ENCODE results near the gene GNAI1. TPM values are rescaled to one million over a fixed set of nuclear protein-coding genes. Genes with fewer than 3 reads are reported as not detected.
"Not testable (repeated sequence)": the region's sequence is repeated elsewhere in the genome, so short reads cannot be mapped to it uniquely, and the experiment has no call there.

The GNAI1 gene
- total RNA-seq, 2 experiments from 2014 or later = 1.1 TPM; not detected in 1

DNA sequence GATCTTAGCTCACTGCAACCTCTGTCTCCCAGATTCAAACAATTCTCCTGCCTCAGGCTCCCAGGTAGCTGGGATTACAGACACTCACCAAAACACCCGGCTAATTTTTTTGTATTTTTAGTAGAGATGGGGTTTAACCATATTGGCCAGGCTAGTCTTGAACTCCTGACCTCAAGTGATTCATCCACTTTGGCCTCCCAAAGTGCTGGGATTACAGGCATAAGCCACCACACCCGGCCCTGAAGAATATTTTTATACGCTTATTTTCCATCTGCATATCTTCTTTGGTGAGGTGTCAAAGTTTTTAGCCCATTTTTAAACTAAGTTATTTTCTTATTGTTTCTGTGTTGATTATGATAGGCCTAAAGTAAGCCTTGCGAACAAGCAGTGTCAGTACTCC is 23.1 kb downstream of the GNAI1 start:
- H3K27me3 Mint-ChIP-seq; H3K36me3 Mint-ChIP-seq; ATAC-seq; DNase-seq; CTCF ChIA-PET; H3K9me3 Mint-ChIP-seq (ENCODE audit: low read depth); H3K4me3 Mint-ChIP-seq; H3K27ac Mint-ChIP-seq; H3K4me1 Mint-ChIP-seq: not testable (repeated sequence)

DNA sequence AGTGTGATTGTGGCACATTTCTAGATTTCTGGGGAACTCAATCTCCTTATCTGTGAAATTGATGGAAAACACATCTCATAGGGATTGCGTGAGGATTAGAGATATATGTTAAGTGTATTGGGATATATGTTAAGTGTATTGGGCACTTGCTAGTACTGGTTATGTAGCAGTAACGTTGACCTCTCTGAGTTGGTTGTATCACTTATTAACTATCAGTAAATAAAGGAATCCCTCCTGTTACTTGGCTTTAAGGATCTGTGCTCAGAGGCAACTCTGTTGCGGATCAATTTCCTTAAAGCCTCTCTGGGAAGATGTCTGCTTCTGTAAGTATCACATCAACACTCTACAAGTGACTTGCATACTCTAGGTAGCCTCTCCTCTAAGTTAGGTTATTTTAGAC is 25.2 kb downstream of the GNAI1 start:
- peaks cover 4% of the 10 kb centered on the region for H3K9me3 Mint-ChIP-seq (ENCODE audit: low read depth)

DNA sequence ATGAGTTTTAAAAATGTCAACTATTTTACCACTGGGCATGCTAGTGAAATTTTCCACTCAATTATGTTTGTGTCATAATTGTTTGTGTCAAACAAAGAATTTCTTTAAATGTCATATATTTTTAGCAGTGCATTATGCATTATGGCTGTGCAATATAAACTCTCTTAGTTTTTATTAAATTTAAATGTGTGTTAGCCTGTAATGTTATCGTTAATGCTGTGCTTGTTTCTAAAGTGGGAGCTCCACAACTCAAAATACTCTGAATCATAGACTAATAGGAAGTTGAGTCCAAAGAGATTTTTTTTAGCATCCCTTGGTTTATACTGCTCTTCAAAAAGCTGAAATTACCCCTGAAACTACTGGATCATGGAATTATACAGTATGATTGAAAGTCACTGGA is 26.8 kb downstream of the GNAI1 start:
- Mint-ChIP-seq H3K27me3 (no peaks in the 10 kb centered on the region), H3K27ac (no peak overlapping the region), H3K36me3 (no peaks in the 10 kb centered on the region), H3K4me1 (no peaks in the 10 kb centered on the region), H3K9me3 (ENCODE audit: low read depth) (peaks cover 4% of the 10 kb centered on the region), H3K4me3 (no peak overlapping the region)
- CTCF ChIA-PET = no interaction called here
- ATAC-seq (no peak), DNase-seq (no peak)

More for the DNA sequence above, 25.2 kb downstream of the GNAI1 start:
- DNase-seq (no peak), ATAC-seq (no peak)
- no peaks in the 10 kb centered on the region for H3K36me3 Mint-ChIP-seq
- H3K4me3 Mint-ChIP-seq = no peak overlapping the region
- H3K4me1 Mint-ChIP-seq = no peaks in the 10 kb centered on the region
- no peaks in the 10 kb centered on the region for H3K27me3 Mint-ChIP-seq
- H3K27ac Mint-ChIP-seq = no peak overlapping the region
- CTCF ChIA-PET = no interaction called here

DNA sequence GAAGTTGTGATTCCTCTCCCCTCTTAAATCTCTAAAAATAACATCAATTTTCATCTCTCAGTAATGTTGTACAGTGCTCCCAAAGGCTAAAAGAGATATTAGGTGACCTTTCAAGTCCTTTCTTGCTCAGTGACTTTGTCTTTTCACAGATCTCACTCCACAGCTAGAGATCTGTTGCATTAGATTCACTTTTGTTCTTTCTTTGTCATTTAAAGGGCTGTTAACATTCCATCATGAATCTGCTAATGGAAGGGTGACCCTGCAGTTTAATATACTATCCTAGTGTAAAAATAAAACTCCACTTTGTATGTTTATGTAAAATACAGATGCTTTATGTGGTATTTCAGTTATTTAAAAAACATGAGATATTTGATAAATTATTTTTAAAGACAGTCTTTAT is 30.5 kb downstream of the GNAI1 start:
- Mint-ChIP-seq H3K27ac (no peak overlapping the region), H3K4me1 (no peaks in the 10 kb centered on the region), H3K27me3 (no peaks in the 10 kb centered on the region), H3K4me3 (no peak overlapping the region), H3K9me3 (ENCODE audit: low read depth) (no peaks in the 10 kb centered on the region), H3K36me3 (no peaks in the 10 kb centered on the region)
- CTCF ChIA-PET = no interaction called here
- DNase-seq = no peak
- ATAC-seq = no peak

DNA sequence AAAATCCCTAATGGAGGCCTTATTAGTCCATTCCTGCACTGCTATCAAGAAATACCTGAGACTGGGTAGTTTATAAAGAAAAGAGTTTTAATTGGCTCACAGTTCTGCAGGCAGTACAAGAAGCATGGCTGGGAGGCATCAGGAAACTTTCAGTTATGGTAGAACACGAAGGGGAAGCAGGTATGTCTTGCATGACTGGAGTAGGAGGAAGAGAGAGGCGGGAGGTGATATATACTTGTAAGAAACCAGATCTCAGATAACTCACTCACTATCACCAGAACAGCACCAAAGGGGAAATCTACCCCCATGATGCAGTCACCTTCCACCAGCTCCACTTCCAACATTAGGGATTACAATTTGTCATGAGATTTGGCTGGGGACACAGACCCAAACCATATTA is 35.8 kb downstream of the GNAI1 start:
- DNase-seq (no peak), ATAC-seq (no peak)
- no peaks in the 10 kb centered on the region for H3K36me3 Mint-ChIP-seq
- CTCF ChIA-PET = no interaction called here
- H3K4me3 Mint-ChIP-seq = no peak overlapping the region
- H3K27ac Mint-ChIP-seq = no peak overlapping the region
- no peaks in the 10 kb centered on the region for H3K27me3 Mint-ChIP-seq
- H3K9me3 Mint-ChIP-seq (ENCODE audit: low read depth) = peaks cover 5% of the 10 kb centered on the region
- H3K4me1 Mint-ChIP-seq = no peaks in the 10 kb centered on the region

DNA sequence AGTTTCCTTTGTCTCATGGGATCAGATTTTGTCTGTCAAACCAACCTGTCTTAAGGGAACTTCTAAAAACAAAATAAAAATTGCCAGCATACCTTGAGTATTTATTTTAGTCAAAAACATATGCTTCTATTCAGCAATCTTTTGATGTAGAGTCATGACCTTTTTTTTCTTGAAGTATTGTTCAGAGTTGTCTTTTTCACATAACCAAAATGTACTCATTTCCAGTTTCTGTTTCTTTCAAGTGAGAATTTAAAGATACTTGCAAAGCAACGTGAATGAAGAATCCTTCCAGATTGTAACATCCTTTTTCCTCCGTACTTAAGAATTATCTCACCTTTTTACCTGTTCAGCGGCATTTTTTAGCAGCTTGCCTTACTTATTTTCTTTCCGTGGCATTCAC is 37.8 kb downstream of the GNAI1 start:
- H3K36me3 Mint-ChIP-seq = no peaks in the 10 kb centered on the region
- H3K9me3 Mint-ChIP-seq (ENCODE audit: low read depth) = peaks cover 5% of the 10 kb centered on the region
- ATAC-seq (no peak), DNase-seq (no peak)
- H3K27me3 Mint-ChIP-seq = no peaks in the 10 kb centered on the region
- H3K4me3 Mint-ChIP-seq = no peak overlapping the region
- CTCF ChIA-PET = no interaction called here
- H3K4me1 Mint-ChIP-seq = no peaks in the 10 kb centered on the region
- H3K27ac Mint-ChIP-seq = no peak overlapping the region

DNA sequence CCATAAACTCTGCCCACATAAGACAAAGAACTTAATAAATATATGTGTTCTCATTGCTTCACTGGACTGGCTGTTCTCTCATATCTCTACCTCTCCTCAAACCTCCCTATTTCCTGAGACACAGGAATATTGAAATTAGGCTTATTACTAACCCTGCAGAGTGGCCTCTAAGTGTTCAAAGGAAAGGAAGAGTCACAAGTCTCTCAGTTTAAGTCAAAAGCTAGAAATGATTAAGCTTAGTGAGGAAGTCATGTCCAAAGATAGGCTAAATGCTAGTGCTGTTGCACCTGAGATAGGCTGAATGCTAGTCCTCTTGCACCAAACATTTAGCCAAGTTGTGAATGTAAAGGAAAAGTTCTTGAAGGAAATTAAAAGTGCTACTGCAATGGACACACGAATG is 41.1 kb downstream of the GNAI1 start:
- peaks cover 5% of the 10 kb centered on the region for H3K9me3 Mint-ChIP-seq (ENCODE audit: low read depth)
- CTCF ChIA-PET = no interaction called here
- DNase-seq (no peak), ATAC-seq (no peak)
- H3K4me3 Mint-ChIP-seq = no peak overlapping the region
- no peaks in the 10 kb centered on the region for H3K36me3 Mint-ChIP-seq
- H3K27ac Mint-ChIP-seq = no peak overlapping the region
- H3K4me1 Mint-ChIP-seq = no peaks in the 10 kb centered on the region
- no peaks in the 10 kb centered on the region for H3K27me3 Mint-ChIP-seq

DNA sequence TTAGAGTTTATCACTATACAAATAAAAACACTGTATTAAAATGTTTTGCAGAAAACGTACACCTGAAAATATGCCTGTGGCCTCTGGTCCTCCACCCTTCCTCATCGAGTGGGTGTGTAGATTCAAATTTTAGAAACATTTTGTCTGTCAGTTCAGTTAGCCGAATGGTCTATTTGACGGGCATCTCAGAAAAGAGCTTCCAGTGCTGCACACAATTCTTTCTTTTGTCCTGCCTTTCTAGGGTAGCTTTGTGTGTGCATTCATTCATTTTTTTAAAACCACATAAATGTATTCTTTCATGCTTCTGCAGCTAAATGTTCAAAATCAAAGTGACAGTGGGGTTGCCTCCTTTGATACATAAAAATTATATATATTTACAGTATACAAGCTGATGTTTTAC is 46.8 kb downstream of the GNAI1 start:
- no peak for ATAC-seq
- no peak overlapping the region for H3K4me3 Mint-ChIP-seq
- peaks cover 7% of the 10 kb centered on the region for H3K9me3 Mint-ChIP-seq (ENCODE audit: low read depth)
- no peaks in the 10 kb centered on the region for H3K4me1 Mint-ChIP-seq
- no peak for DNase-seq
- no peaks in the 10 kb centered on the region for H3K27me3 Mint-ChIP-seq
- H3K36me3 Mint-ChIP-seq = no peaks in the 10 kb centered on the region
- CTCF ChIA-PET = no interaction called here
- no peak overlapping the region for H3K27ac Mint-ChIP-seq

DNA sequence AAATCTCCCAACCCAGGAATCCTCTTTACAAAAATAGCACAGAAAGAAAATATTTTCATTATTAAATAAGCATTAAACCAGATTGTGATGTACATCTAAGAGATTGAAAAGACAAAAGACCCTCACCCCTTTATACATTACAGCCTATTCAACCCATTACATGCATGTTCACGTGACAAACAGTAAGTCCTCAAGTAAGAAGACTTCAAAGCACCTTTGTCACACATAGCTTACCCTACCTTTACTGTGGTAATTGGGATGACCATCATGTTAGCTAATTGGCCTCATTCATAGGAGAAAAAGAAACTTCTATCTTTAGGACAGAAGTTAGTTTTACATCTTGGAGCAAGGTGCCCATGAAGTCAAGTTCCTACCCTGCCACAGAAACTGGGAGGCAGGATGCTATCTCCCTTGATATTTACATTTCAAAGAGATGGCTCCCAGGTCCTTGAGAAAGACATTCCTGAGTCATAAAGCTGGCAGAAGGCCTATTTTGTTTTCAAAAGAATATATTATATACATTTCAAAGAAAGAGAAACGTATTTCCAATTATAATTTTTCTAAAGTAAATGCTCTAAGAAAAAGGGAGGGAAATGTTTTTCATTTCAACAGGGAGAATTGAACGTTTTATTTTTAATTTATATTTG is 48.1 kb downstream of the GNAI1 start:
- H3K4me3 Mint-ChIP-seq = no peak overlapping the region
- DNase-seq (no peak), ATAC-seq (no peak)
- peaks cover 11% of the 10 kb centered on the region for H3K9me3 Mint-ChIP-seq (ENCODE audit: low read depth)
- CTCF ChIA-PET = no interaction called here
- H3K27ac Mint-ChIP-seq = no peak overlapping the region
- no peaks in the 10 kb centered on the region for H3K4me1 Mint-ChIP-seq
- no peaks in the 10 kb centered on the region for H3K36me3 Mint-ChIP-seq
- no peaks in the 10 kb centered on the region for H3K27me3 Mint-ChIP-seq

DNA sequence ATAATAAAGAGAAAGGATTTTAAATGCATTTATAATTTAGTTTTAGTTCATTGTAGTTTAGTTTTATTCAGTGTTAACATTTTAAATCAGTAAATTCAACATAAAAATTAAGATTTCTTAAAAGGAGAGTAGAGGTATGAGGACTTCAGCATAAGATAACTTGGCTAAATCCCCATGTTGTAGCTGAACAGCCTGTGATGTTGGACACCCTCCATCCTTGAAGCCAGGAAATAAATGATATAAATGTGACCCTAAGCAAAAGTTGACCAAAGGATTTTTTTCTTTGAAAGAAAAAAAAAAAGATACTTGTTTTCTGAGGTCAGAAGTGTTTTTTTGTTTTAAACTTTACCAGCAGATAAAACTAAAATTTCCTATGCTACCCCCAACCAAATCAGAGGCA is 48.7 kb downstream of the GNAI1 start:
- Mint-ChIP-seq H3K4me3 (no peak overlapping the region), H3K4me1 (no peaks in the 10 kb centered on the region), H3K36me3 (no peaks in the 10 kb centered on the region), H3K9me3 (ENCODE audit: low read depth) (peaks cover 11% of the 10 kb centered on the region), H3K27ac (no peak overlapping the region), H3K27me3 (no peaks in the 10 kb centered on the region)
- no peak for DNase-seq
- ATAC-seq = no peak
- CTCF ChIA-PET = no interaction called here

DNA sequence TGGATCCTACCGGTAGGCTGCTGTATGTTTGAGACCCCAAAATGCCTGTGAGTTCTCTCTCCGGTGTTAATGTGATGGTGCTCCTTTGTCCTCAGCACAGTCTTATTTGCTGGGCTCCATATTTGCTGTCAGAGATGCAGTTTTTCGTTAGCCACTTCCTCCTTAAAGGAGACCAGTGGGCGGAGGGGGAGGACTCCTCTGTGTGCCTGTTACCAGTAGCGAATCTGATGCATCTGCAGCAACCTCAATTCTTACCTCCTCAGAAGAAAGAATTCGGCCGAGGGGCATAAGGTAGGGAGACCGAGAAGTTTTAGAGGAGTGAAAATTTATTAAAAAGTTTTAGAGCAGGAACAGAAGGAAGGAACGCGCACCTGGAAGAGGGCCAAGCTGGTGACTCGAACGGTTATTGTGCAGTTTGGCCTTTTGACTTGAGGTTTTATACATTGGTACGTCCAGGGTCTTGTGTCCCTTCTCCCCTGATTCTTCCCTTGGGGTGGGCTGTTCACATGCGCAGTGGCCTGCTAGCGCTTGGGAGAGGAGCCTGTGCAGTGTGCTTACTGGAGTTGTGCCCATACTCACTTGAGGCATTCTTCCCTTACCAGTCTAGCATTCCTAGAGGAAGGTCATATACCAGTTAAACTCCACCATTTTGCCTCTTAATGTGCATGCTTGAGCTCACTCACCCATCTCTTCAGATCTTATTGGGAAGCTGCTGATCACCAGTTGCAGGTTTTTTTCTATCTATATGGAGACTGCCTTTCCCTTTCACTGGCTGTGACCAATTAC is 49.5 kb downstream of the GNAI1 start:
- Mint-ChIP-seq H3K36me3 (no peaks in the 10 kb centered on the region), H3K4me1 (no peaks in the 10 kb centered on the region), H3K27ac (no peak overlapping the region), H3K4me3 (no peak overlapping the region), H3K27me3 (no peaks in the 10 kb centered on the region), H3K9me3 (ENCODE audit: low read depth) (peaks cover 11% of the 10 kb centered on the region)
- no peak for DNase-seq
- CTCF ChIA-PET = no interaction called here
- ATAC-seq = no peak

DNA sequence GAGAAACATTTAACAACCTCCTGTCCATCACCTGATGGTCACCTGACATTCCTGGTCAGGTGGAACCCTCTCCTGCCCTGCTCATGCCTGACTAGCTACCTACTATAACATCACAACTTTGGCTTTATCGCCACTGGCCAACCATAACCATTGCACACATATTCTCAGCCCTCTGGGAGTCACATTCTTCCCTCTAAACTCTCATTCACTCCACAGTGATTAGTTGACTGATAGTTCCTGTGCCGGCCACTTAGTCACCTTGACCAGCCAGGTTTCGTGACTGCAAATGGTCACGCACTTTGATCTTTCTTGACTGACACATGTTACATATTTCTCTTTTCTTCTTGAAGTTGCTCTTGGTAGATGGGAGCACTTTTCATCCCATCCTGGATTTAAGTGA is 50.1 kb downstream of the GNAI1 start:
- no peaks in the 10 kb centered on the region for H3K27me3 Mint-ChIP-seq
- CTCF ChIA-PET = no interaction called here
- no peak overlapping the region for H3K27ac Mint-ChIP-seq
- DNase-seq (no peak), ATAC-seq (no peak)
- H3K4me3 Mint-ChIP-seq = no peak overlapping the region
- H3K4me1 Mint-ChIP-seq = no peaks in the 10 kb centered on the region
- H3K9me3 Mint-ChIP-seq (ENCODE audit: low read depth) = peaks cover 11% of the 10 kb centered on the region
- no peaks in the 10 kb centered on the region for H3K36me3 Mint-ChIP-seq

DNA sequence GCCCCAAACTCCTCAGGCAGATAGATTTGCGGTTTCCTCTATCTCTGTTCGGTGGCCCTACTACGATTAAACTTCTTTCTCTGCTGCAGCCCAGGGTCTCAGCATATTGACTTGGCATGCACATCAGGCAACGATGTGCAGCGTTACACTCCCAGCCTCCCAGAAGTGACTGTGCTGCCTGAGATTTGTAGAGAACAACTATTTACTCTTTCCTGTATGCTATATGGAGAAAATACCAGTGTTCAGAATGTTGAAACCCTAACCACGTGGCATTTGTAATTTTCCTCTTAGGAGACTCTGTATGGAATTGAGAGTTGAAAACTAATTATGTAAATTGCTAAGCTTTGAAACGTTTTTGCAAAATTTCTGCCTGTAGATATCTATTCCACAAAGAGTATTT is 50.9 kb downstream of the GNAI1 start:
- H3K36me3 Mint-ChIP-seq = no peaks in the 10 kb centered on the region
- ATAC-seq (no peak), DNase-seq (no peak)
- H3K4me1 Mint-ChIP-seq = no peaks in the 10 kb centered on the region
- H3K9me3 Mint-ChIP-seq (ENCODE audit: low read depth) = peaks cover 11% of the 10 kb centered on the region
- H3K4me3 Mint-ChIP-seq = no peak overlapping the region
- H3K27me3 Mint-ChIP-seq = no peaks in the 10 kb centered on the region
- H3K27ac Mint-ChIP-seq = no peak overlapping the region
- CTCF ChIA-PET = no interaction called here

DNA sequence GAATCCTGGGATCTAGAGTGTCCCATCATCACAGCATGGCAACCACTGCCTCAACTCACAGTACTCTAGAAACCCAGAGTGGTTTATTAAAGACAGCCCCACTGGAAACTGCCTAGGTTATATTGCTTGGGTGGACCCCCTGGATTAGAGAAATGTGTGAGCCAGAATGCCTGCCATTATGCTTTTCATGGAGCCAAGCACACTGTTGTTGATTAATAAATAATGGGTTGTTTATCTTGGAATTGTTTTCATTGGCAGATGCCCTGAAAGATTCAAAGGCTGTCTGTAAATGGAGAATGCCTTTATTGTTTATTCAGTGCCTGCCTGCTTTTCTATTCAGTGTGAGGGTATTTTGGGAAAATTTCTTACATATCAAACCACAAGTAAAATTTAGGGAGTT is 52.1 kb downstream of the GNAI1 start:
- Mint-ChIP-seq H3K27ac (no peak overlapping the region), H3K9me3 (ENCODE audit: low read depth) (peaks cover 16% of the 10 kb centered on the region), H3K4me1 (no peaks in the 10 kb centered on the region), H3K4me3 (no peak overlapping the region), H3K27me3 (no peaks in the 10 kb centered on the region), H3K36me3 (no peaks in the 10 kb centered on the region)
- no peak for DNase-seq
- no peak for ATAC-seq
- CTCF ChIA-PET = no interaction called here
